Neural cell (in vitro differentiated cells): ENCODE measurements around the gene PRPF40B. TPM values are rescaled to one million over a fixed set of nuclear protein-coding genes. Genes with fewer than 3 reads are reported as not detected.

ENCODE experiments used
- H2AFZ ChIP-seq: fragments of 200-600, 300-800 bp; sonication (generic), shearing (Covaris generic); 2 replicates; pipeline ENCODE4 v1.6.0; 2014; ENCODE audit warnings: low read depth, mild to moderate bottlenecking, antibody characterized with exemption, low read length, moderate library complexity
- H3F3A ChIP-seq: fragments of 200-600 bp; shearing (Covaris generic); 2 replicates; pipeline ENCODE4 v1.6.1; 2016; ENCODE audit warnings: mild to moderate bottlenecking, moderate library complexity, mixed read lengths, antibody characterized with exemption, low read length; ENCODE audit not compliant: insufficient read depth, poor library complexity, severe bottlenecking
- H3K27ac ChIP-seq: fragments of 200-600, 300-800 bp; sonication (generic), shearing (Covaris generic); 2 replicates; pipeline ENCODE4 v1.5.1; 2014; ENCODE audit warnings: mild to moderate bottlenecking, low read length, moderate library complexity
- H3K27me3 ChIP-seq: fragments of 300-800, 200-600 bp; sonication (generic), shearing (Covaris generic); 2 replicates; pipeline ENCODE4 v1.6.0; 2014; ENCODE audit warnings: mild to moderate bottlenecking, low read depth, low read length, moderate library complexity; ENCODE audit not compliant: insufficient read depth
- H3K36me3 ChIP-seq: fragments of 300-800, 200-600 bp; sonication (generic), shearing (Covaris generic); 2 replicates; pipeline ENCODE4 v1.5.1; 2014; ENCODE audit warnings: mild to moderate bottlenecking, antibody characterized with exemption, low read length, moderate library complexity; ENCODE audit not compliant: insufficient read depth
- H3K4me2 ChIP-seq: fragments of 300-800, 200-600 bp; sonication (generic), shearing (Covaris generic); 2 replicates; pipeline ENCODE4 v1.6.0; 2014; ENCODE audit warnings: mild to moderate bottlenecking, low read length
- H3K4me3 ChIP-seq: fragments of 300-800, 200-600 bp; sonication (generic), shearing (Covaris generic); 2 replicates; pipeline ENCODE4 v1.5.1; 2014; ENCODE audit warnings: mild to moderate bottlenecking, low read length, moderate library complexity
- H3K79me2 ChIP-seq: fragments of 200-600 bp; shearing (Covaris generic); replicated peaks from 2 replicates; pipeline ENCODE4 v1.6.0; 2014; ENCODE audit warnings: mild to moderate bottlenecking, low read length, moderate library complexity; ENCODE audit not compliant: insufficient read depth
- H3K9ac ChIP-seq: fragments of 300-800, 200-600 bp; sonication (generic), shearing (Covaris generic); 2 replicates; pipeline ENCODE4 v1.6.1; 2016; ENCODE audit warnings: mild to moderate bottlenecking, low read length, mixed read lengths
- H3K9me2 ChIP-seq: fragments of 200-600 bp; shearing (Covaris generic); 2 replicates; pipeline ENCODE4 v1.6.1; 2016; ENCODE audit warnings: mild to moderate bottlenecking, low read length, mixed read lengths; ENCODE audit not compliant: insufficient read depth
- H3K9me3 ChIP-seq: fragments of 200-600, 300-800 bp; sonication (generic), shearing (Covaris generic); 2 replicates; pipeline ENCODE4 v1.6.1; 2016; ENCODE audit warnings: mild to moderate bottlenecking, mixed run types, low read length, moderate library complexity, mixed read lengths
- H4K20me1 ChIP-seq: fragments of 200-600 bp; shearing (Covaris generic); 2 replicates; pipeline ENCODE4 v1.6.1; 2016; ENCODE audit warnings: mild to moderate bottlenecking, mixed run types; ENCODE audit not compliant: insufficient read depth
- CTCF ChIP-seq: fragments of 450-650 bp; IDR thresholded peaks from 2 replicates; pipeline ENCODE4 v1.5.1; 2014; ENCODE audit warnings: antibody characterized with exemption, mild to moderate bottlenecking, moderate library complexity; ENCODE audit not compliant: poor library complexity, severe bottlenecking
- EP300 ChIP-seq: fragments of 450-650 bp; conservative IDR thresholded peaks from 2 replicates; pipeline ENCODE4 v1.6.1; 2014; ENCODE audit warnings: antibody characterized with exemption, mild to moderate bottlenecking, moderate library complexity; ENCODE audit not compliant: poor library complexity, severe bottlenecking
- EZH2 ChIP-seq: fragments of 200-600, 300-800 bp; shearing (Covaris generic), sonication (generic); IDR thresholded peaks from 2 replicates; pipeline ENCODE4 v1.6.1; 2014; ENCODE audit warnings: antibody characterized with exemption, low read length, borderline replicate concordance, mild to moderate bottlenecking; ENCODE audit not compliant: insufficient read depth, poor library complexity, severe bottlenecking
- MXI1 ChIP-seq: fragments of 450-650 bp; conservative IDR thresholded peaks from 2 replicates; pipeline ENCODE4 v1.6.1; 2014; ENCODE audit warnings: antibody characterized with exemption, mild to moderate bottlenecking; ENCODE audit not compliant: poor library complexity, severe bottlenecking
- POLR2AphosphoS5 ChIP-seq: IDR thresholded peaks from 2 replicates; pipeline ENCODE4 v1.6.1; 2012
- RAD21 ChIP-seq: fragments of 450-650 bp; conservative IDR thresholded peaks from 2 replicates; pipeline ENCODE4 v1.6.1; 2014; ENCODE audit warnings: antibody characterized with exemption, mild to moderate bottlenecking, moderate library complexity
- REST ChIP-seq: IDR thresholded peaks from 2 replicates; pipeline ENCODE4 v1.6.1; 2012; ENCODE audit warnings: borderline replicate concordance
- SMC3 ChIP-seq: fragments of 450-650 bp; conservative IDR thresholded peaks from 2 replicates; pipeline ENCODE4 v1.6.1; 2014; ENCODE audit warnings: antibody characterized with exemption, mild to moderate bottlenecking, moderate library complexity; ENCODE audit not compliant: poor library complexity
- TAF1 ChIP-seq: IDR thresholded peaks from 2 replicates; pipeline ENCODE4 v1.6.1; 2012; ENCODE audit warnings: low read depth
- polyA plus RNA-seq: library from polyadenylated mRNA; depleted of rRNA; stranded (reverse); fragments of >200 nt; gene quantifications from 2 replicates; pipeline ENCODE4 v1.2.3, GENCODE V29; 2014

The PRPF40B gene
- polyA plus RNA-seq, 1 donor from 2014 or later, result 42.0 TPM

- Histone ChIP-seq H3K36me3 (no peaks in the 10 kb centered on the region), H2AFZ (no peak overlapping the region), H3K27me3 (no peaks in the 10 kb centered on the region), H4K20me1 (no peaks in the 10 kb centered on the region), H3K4me3 (no peak overlapping the region), H3K27ac (no peak overlapping the region), H3F3A (no peaks in the 10 kb centered on the region), H3K9me3 (no peaks in the 10 kb centered on the region), H3K9me2 (no peaks in the 10 kb centered on the region), H3K4me2 (no peak overlapping the region), H3K9ac (no peak overlapping the region), H3K79me2 (no peaks in the 10 kb centered on the region)
- TF ChIP-seq SMC3, result no peak
- TF ChIP-seq CTCF, result no peak
- TF ChIP-seq POLR2AphosphoS5, result no peak
- TF ChIP-seq EZH2, result no peak
- TF ChIP-seq MXI1, result no peak
- no peak for TF ChIP-seq RAD21
- no peak for TF ChIP-seq REST
- no peak for TF ChIP-seq EP300
- no peak for TF ChIP-seq TAF1
These were observed 1.7 kb downstream of the PRPF40B start for GRCh38 chr12:49624921-49625577.

GRCh38 chr12:49626169-49626835, 2.9 kb downstream of the PRPF40B start:
- no peaks in the 10 kb centered on the region for H3K36me3 ChIP-seq

More at GRCh38 chr12:49626169-49626835, 2.9 kb downstream of the PRPF40B start:
- TF ChIP-seq TAF1, result no peak
- no peak for TF ChIP-seq SMC3
- no peak for TF ChIP-seq POLR2AphosphoS5
- no peak for TF ChIP-seq MXI1
- TF ChIP-seq REST, result no peak
- no peak for TF ChIP-seq EP300
- TF ChIP-seq RAD21, result no peak
- TF ChIP-seq CTCF, result no peak
- no peak for TF ChIP-seq EZH2
- Histone ChIP-seq H3K79me2 (no peaks in the 10 kb centered on the region), H3K9me3 (no peaks in the 10 kb centered on the region), H4K20me1 (no peaks in the 10 kb centered on the region), H3F3A (no peaks in the 10 kb centered on the region), H3K9ac (no peak overlapping the region), H3K4me3 (no peak overlapping the region), H2AFZ (no peak overlapping the region), H3K27ac (no peak overlapping the region), H3K4me2 (no peak overlapping the region), H3K9me2 (no peaks in the 10 kb centered on the region), H3K27me3 (no peaks in the 10 kb centered on the region)
